CD4-positive, alpha-beta T cell treated with Interleukin-15 for 4 hours (primary cell): ENCODE measurements around the gene TNFRSF1B.

Source experiments
- DNase-seq: peaks from one replicate; pipeline ENCODE4 v3.0.0-alpha.2; 2020; ENCODE audit warnings: low spot score

The TNFRSF1B gene

GRCh38 chr1:12166834-12167492, at the start of gene TNFRSF1B:
TSS of gene TNFRSF1B (plus strand) at chr1:12166991. CDS start at chr1:12167092, 101 bp downstream.
- peak; percentile 67 for DNase-seq

DNA sequence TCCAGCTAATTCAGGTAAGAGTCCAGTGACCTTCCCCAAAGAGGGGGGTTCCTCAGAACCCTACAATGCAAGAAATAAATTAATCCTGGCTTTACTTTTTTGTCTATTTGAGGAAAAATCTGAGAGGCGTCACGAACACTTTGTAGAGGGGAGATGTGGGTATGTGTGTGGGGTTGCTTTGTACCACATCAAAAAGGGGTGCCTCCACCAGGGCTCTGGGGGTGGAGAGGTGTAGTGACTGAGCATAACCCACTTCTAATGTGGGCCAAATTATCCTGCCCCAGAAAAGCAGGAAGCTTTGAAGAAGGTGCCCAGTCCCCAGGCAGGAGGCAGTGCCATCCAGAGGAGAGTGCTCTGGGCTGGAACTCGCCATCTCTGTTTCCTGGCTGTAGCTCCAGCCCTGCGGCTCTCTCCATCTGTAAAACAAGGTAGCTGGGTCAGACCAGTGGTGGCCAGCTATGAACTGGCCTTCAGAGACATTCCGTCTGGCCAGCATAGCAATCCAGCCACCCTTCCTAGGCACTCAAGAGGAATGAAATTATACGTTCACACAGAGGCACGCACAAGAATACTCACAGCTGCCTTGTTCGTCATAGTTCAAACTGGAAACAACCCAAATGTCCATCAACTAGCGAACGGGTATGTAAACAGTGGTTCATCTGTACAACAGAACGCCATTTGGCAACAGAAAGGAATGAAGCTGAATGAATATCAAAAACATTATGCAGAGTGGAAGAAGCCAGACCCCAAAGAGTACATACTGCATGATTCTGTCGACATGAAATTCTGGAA, 45.4 kb upstream of the TNFRSF1B start:
- no peak for DNase-seq

- DNase-seq = no peak
Observed at GRCh38 chr1:12123172-12123571, 43.6 kb upstream of the TNFRSF1B start.

DNA sequence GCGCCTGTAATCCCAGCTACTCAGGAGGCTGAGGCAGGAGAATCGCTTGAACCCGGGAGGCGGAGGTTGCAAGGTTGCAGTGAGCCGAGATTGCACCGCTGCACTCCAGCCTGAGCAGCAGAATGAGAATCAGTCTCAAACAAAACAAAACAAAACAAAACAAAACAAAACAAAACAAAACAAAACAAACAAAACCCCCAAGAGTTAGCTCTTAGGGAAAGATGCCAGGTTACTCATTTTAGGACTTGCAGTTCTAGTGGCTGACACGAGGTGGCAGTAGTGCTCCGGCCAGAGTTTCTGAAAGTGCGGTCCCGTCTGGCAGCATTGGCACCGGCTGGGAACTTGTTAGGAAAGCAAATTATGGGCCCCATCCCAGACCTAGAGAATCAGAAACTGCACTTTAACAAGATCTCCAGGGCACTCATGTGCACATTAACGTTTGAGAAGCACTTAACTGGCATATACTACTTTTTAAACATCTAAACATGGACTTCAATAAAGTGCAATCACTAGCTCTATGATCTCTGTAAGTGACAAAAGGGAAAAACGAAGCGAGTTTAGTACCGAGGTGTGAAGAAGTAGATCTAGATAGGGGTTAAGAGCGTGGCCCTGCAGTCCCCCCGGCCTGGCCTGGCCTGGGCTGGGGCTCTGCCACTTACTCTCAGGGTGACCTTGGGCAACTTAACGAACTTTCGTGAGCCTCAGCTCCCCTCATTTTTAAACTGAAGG, 41.9 kb upstream of the TNFRSF1B start:
- peak; percentile 83 for DNase-seq

- DNase-seq = no peak
Observed at GRCh38 chr1:12125422-12126355, 41.1 kb upstream of the TNFRSF1B start.

GRCh38 chr1:12126781-12127180, 40.0 kb upstream of the TNFRSF1B start:
- DNase-seq = no peak

DNA sequence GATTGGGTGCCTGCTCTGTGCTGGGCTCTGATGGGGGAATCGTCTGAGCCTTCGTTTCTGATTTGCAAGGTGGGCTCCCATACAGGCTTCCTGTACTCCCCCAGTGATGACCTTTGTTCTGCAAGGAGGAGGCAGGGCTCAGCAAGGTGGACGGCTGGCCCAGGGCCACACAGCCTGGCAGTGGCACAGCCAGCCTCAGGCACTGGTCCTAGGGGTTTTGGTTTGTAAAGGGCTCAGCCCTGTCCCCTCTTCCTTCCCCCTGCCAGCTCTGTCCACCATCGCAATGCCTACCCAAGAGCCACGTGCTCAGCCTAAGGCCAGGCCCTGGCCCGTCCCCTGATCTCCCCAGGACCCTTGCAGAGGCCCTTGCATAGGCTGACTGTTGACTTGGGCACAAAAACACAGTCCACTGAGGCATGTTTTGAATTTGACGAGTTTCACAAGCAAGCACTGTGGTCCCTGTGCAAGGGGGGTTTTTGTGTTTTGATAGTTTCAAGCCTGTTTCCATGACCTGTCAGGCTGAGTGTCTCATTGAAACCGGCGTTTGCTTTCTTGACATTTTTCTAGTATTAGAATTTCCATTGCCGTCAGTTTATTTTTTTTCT, 39.5 kb upstream of the TNFRSF1B start:
- no peak for DNase-seq

- DNase-seq = no peak
Observed at GRCh38 chr1:12128120-12128519, 38.7 kb upstream of the TNFRSF1B start.

GRCh38 chr1:12129624-12130023, 37.2 kb upstream of the TNFRSF1B start:
- no peak for DNase-seq

GRCh38 chr1:12130466-12131130, 36.2 kb upstream of the TNFRSF1B start:
- no peak for DNase-seq

- no peak for DNase-seq
Observed at GRCh38 chr1:12132078-12132477, 34.7 kb upstream of the TNFRSF1B start.

DNA sequence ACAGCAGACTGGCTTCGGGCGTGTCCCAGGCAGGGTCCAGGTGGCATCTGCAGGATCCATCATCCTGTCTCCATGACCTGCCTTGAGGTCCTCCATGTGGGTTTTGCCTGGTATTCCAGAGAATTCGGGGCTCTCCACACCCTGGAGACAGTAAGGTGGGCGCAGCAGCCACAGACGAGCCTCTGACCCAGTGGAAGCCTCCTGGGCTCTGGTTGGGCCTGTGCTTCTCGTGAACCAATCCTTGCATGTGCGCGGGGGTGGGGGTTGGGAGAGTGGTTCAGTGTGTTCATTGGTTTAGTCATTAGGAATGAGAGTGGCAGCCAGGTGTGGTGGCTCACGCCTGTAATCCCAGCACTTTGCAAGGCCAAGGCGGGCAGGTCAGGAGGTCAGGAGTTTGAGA, 32.1 kb upstream of the TNFRSF1B start:
- DNase-seq = no peak

- no peak for DNase-seq
Observed at GRCh38 chr1:12135612-12136011, 31.2 kb upstream of the TNFRSF1B start.

DNA sequence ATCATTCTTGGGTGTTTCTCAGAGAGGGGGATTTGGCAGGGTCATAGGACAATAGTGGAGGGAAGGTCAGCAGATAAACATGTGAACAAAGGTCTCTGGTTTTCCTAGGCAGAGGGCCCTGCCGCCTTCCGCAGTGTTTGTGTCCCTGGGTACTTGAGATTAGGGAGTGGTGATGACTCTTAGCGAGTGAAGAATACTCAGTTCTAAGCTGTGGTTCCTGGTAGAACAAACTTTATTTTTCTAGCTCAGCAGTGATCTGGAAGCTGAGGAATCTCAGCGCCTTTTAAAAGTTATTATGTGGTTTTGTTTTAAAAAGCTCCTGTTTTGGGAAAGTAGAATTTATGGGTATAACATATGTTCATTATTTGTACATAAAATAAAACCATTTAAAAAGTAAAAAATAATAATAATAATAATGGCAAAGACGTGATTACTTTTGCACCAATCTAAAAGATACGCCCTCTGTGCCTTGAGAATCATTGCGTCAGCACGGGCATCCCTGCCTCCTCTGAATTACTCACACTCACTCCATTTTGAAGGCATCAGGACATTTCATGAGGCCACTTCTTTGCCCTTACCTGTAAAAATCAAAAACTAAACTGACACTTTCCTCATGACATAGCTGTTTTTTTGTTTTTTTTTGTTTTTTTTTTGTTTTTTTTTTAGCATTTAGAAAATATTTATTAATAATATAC, 29.7 kb upstream of the TNFRSF1B start:
- DNase-seq = no peak

DNA sequence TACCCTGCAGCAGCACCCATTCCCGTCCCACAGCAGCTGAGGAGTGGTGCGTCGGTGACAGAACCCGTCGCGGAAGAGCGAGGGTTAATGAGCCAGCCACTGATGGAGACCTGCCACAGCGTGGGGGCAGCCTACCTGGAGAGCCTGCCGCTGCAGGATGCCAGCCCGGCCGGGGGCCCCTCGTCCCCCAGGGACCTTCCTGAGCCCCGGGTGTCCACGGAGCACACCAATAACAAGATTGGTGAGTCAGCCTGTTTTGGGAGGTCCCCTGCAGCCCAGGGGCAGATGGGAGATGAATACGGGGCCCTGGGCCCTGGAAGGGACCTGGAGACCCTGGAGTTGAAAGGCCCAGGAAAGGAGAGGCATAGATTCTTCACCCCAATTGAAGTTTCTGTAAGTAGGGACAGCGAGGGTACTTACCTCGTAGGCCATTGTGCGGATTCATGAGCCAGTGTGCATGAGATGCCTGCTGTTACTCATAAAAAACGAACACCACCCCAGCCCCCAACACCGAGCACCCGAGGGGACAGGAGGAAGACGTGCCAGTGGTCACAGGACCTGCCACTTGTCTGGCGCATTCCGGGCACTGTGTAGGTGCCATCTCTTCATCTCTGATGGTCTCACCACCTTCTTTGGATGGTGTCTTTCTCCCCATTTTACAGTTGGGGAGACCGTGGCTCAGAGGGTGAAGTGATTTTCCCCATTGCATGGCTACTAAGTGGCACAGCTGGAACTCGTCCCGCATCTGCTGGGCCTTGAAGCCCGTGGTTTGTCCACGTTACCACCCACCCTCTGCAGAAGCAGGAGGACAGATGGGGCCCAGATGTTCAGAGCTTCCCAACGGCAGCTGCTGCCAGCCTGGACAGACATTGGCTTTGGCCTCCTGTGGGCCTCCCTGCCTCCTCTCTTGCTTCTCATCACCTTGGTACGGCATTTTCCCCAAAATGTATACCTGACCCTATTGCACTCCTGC, 28.3 kb upstream of the TNFRSF1B start:
- no peak for DNase-seq

DNA sequence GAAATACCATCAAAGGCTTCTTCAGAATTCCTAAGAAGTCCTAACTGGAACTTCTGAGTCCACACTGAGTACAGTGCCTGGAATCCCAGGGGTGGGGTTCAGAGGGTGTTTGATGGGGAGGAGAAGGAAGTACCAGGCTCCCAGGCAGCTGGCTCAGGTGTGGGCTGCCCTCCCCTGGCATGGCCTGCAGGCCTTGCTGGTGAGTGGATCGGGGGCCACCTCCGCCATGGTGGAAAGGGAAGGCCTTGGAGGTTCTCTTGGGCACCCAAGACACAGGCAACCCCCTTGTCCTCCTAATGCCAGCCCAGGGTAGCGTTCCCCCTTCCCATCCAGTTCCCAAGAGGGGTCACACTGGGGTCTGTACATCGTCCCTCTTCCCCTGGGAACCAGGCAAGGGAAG, 26.8 kb upstream of the TNFRSF1B start:
- no peak for DNase-seq

DNA sequence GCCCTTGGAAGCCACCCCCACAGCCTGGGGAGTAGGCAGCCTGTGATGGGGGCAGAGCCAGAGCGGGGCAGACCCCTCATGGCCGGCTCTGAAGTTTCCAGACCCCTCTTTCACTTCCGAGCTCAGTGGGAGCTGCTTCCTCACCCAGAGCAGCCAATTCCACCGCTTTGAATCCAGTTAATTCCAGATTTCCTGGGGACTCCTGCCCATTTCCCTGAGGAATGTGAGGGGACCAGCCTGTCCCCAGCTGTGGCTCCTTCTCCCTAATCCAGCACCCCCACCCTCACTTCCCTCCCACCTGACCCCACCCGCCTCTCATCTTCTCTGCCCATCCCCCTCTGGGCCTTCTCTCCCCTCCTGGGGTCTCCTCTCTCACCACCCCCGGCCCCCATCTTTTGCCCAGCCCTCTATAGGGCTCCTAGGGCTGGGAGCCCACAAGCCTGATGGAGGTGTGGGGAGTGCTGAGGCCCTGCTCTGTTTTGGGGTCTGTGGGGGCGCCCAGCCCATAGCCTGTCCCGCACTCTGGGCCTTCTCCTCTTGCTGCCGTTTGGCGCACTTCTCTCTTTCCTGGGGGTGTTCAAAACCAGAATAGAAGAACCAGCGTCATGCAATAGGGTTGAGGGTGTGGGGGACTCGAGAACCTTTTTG, 26.2 kb upstream of the TNFRSF1B start:
- DNase-seq = no peak

- DNase-seq = no peak
Observed at GRCh38 chr1:12141163-12141850, 25.5 kb upstream of the TNFRSF1B start.
